Large intestine (tissue), 3 donors: ENCODE data around the gene HMGB2. TPM values are rescaled to one million over a fixed set of nuclear protein-coding genes. Genes with fewer than 3 reads are reported as not detected.

ENCODE experiments used
- DNase-seq, 2 donors: peaks; one replicate each; pipeline versions ENCODE4 v3.0.0 to v3.0.0-alpha.2; 2013
- H3K27ac ChIP-seq: one replicate; pipeline ENCODE4 v1.5.1; 2013; ENCODE audit warnings: low read length
- H3K27me3 ChIP-seq: 2 replicates; pipeline ENCODE4 v1.6.1; 2013; ENCODE audit warnings: low read length; ENCODE audit not compliant: control insufficient read depth, insufficient read depth
- H3K36me3 ChIP-seq: 2 replicates; pipeline ENCODE4 v1.6.1; 2013; ENCODE audit warnings: low read length; ENCODE audit not compliant: control insufficient read depth, insufficient read depth
- H3K4me1 ChIP-seq: one replicate; pipeline ENCODE4 v1.6.1; 2013; ENCODE audit warnings: low read length; ENCODE audit not compliant: control insufficient read depth, insufficient read depth
- H3K4me3 ChIP-seq: one replicate; pipeline ENCODE4 v1.5.1; 2013; ENCODE audit warnings: low read length
- H3K9me3 ChIP-seq: one replicate; pipeline ENCODE4 v1.6.1; 2013; ENCODE audit warnings: mild to moderate bottlenecking, low read depth, low read length, moderate library complexity; ENCODE audit not compliant: control insufficient read depth
- WGBS: methylation state at CpG from one replicate; pipeline ENCODE4 v1.1.5; 2013; ENCODE audit warnings: low lambda C conversion rate; ENCODE audit not compliant: insufficient coverage; 5-methylcytosine and 5-hydroxymethylcytosine counted together
- polyA plus RNA-seq: library from polyadenylated mRNA; unstranded; fragments of 120-200 nt; gene quantifications from one replicate; pipeline ENCODE4 v1.2.1, GENCODE V29; 2013

The HMGB2 gene
- polyA plus RNA-seq, 1 donor, result 172 TPM

DNA sequence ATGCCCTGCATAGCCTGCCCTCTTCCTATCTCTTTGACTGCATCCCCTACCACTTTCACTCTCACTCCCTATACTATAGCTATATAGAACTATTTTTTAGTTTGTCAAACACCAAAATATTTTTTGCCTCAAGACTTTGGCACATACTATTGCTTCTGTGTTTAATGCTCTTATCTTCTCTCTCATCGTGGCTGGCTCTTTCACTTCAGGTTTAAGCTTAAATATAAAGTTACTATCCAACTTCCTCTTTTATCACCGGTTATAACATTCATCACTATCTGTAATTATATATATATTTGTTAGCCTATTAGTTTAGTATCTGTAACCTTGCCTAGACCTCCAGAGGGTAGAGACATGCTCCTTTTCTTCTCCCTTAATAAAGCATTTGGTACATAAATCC, 11.5 kb upstream of the HMGB2 start:
- H3K36me3 ChIP-seq, result no peaks in the 10 kb centered on the region
- 20% methylated on average over 1 of the region's 2 CpGs for WGBS
- no peak overlapping the region for H3K27ac ChIP-seq
- H3K4me1 ChIP-seq, result no peaks in the 10 kb centered on the region
- no peaks in the 10 kb centered on the region for H3K27me3 ChIP-seq
- H3K4me3 ChIP-seq, result no peak overlapping the region
- DNase-seq, result no peak
- H3K9me3 ChIP-seq, result no peaks in the 10 kb centered on the region

DNA sequence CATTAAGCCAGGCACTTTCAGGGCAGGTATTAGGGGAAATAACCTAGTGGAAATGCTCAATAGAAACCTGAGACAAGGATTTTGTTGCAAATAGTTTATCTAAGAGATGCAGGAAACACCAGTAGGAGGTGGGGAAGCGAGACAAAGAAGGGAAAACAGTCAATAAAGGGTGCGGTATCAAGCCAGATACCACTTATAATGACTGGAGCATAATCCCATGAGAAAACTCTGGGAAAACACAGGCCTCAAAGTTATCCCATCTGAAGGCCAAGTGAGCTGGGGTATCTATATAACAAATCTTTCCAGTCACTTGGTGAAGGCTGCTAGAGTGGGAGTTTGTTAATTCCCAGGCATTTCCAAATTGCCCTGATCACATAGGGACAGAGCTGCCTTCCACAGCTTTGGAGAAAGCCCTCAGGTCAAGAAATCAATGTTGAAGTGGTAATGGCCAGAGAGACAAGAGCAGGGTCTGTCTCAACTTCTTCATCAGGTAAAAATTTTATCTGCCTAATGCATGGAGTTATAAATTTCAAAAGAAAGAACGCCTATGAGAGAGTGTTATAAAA, 9.8 kb upstream of the HMGB2 start:
- no peaks in the 10 kb centered on the region for H3K27me3 ChIP-seq
- H3K36me3 ChIP-seq, result no peaks in the 10 kb centered on the region
- no peak overlapping the region for H3K27ac ChIP-seq
- no peak overlapping the region for H3K4me3 ChIP-seq
- H3K4me1 ChIP-seq, result no peaks in the 10 kb centered on the region
- WGBS, result 83% methylated on average over 1 of the region's 3 CpGs
- no peak for DNase-seq
- H3K9me3 ChIP-seq, result no peaks in the 10 kb centered on the region

DNA sequence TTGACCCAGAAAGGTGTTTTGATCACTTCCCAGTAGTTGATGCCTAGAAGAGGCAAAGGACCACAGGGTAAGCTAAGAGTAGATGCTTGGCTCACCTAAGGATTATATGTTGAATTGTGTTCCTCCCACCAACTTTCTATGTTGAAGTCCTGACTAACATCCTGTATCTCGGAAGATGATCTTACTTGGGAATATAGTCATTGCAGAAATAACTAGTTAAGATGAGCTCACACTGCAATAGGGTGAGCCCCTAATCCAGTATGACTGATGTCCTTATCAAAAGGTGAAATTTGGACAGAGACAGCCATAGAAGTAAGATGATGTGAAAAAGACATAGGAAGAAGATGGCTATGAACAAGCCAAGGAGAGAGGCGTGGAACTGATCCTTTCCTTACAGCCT, 3.3 kb upstream of the HMGB2 start:
- no CpG with 5 or more reads among the region's 2 CpGs for WGBS
- DNase-seq, result no peak
- peaks cover 3% of the 10 kb centered on the region for H3K4me1 ChIP-seq
- no peak overlapping the region for H3K4me3 ChIP-seq
- no peaks in the 10 kb centered on the region for H3K9me3 ChIP-seq
- no peaks in the 10 kb centered on the region for H3K27me3 ChIP-seq
- no peak overlapping the region for H3K27ac ChIP-seq
- H3K36me3 ChIP-seq, result no peaks in the 10 kb centered on the region

GRCh38 chr4:173334891-173335752, 964 bp upstream of the HMGB2 start:
- Histone ChIP-seq H3K4me1 (peaks cover 3% of the 10 kb centered on the region), H3K4me3 (peak overlapping the region; percentile 67), H3K27ac (peak overlapping the region; percentile 92), H3K36me3 (no peaks in the 10 kb centered on the region), H3K9me3 (no peaks in the 10 kb centered on the region), H3K27me3 (no peaks in the 10 kb centered on the region)
- 30% methylated on average over 2 of the region's 52 CpGs for WGBS
- peak; percentile 74 to 92 for DNase-seq

- WGBS, result no CpG with 5 or more reads among the region's 53 CpGs
- Histone ChIP-seq H3K27me3 (no peaks in the 10 kb centered on the region), H3K27ac (peak overlapping the region; percentile 100), H3K4me1 (peaks cover 3% of the 10 kb centered on the region), H3K4me3 (peak overlapping the region; percentile 99), H3K36me3 (peaks cover 4% of the 10 kb centered on the region), H3K9me3 (no peaks in the 10 kb centered on the region)
- DNase-seq, result peak in 1 of 2 donors; percentile 26
These were observed 487 bp downstream of the HMGB2 start for GRCh38 chr4:173333658-173334084.

- H3K4me1 ChIP-seq, result peaks cover 3% of the 10 kb centered on the region
- H3K27ac ChIP-seq, result peak overlapping the region; percentile 100
- H3K4me3 ChIP-seq, result peak overlapping the region; percentile 99
- no peaks in the 10 kb centered on the region for H3K27me3 ChIP-seq
- H3K9me3 ChIP-seq, result no peaks in the 10 kb centered on the region
- peaks cover 9% of the 10 kb centered on the region for H3K36me3 ChIP-seq
- peak; percentile 16 to 67 for DNase-seq
- 0% methylated on average over 5 of the region's 21 CpGs for WGBS
These were observed 1.0 kb downstream of the HMGB2 start for GRCh38 chr4:173332963-173333657.

DNA sequence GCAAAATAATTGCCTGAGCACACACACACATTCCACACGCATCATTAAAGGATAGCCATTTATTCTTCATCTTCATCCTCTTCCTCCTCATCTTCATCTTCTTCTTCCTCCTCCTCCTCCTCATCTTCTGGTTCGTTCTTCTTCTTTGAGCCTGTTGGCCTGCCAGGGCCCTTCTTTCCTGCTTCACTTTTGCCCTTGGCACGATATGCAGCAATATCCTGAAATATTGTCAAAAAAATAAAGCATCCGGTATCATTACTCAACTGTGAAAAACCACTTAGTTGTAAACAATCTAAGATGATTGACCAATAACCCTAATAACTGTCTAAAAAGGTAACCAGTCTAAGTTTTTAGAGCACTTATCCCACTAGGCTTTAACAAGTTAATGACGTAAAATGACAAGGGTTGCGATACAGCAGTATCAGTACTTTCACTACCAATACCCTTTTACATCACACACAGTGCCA, 2.1 kb downstream of the HMGB2 start:
- Histone ChIP-seq H3K4me3 (peak overlapping the region; percentile 99), H3K27ac (no peak overlapping the region)

DNA sequence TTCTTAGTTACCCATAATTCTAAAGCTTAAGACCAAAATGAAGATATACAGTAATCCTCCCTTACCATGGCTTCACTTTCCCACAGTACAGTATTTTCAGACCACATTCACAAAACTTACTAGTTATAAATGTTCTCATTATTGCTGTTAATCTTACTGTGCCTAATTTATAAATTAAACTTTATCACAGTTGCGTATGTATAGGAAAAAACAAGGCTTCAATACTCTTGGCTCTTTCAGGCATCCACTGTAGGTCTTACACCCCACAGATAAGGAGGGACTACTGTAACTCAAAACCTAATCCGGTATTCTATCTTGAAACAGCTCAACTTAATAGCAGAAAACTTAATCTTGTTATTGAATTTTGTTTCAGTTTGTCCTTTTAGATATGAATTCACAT, 3.6 kb downstream of the HMGB2 start:
- Histone ChIP-seq H3K27ac (no peak overlapping the region), H3K27me3 (no peaks in the 10 kb centered on the region), H3K9me3 (no peaks in the 10 kb centered on the region), H3K4me3 (no peak overlapping the region), H3K36me3 (peaks cover 13% of the 10 kb centered on the region), H3K4me1 (peaks cover 3% of the 10 kb centered on the region)
- no CpG with 5 or more reads among the region's 2 CpGs for WGBS
- no peak for DNase-seq

More for the DNA sequence above, 2.1 kb downstream of the HMGB2 start:
- Histone ChIP-seq H3K4me1 (peaks cover 3% of the 10 kb centered on the region), H3K36me3 (peaks cover 10% of the 10 kb centered on the region), H3K9me3 (no peaks in the 10 kb centered on the region), H3K27me3 (no peaks in the 10 kb centered on the region)
- WGBS, result 48% methylated on average over 2 of the region's 6 CpGs
- DNase-seq, result peak in 1 of 2 donors; percentile 46

- H3K9me3 ChIP-seq, result no peaks in the 10 kb centered on the region
- no peak overlapping the region for H3K4me3 ChIP-seq
- peaks cover 3% of the 10 kb centered on the region for H3K4me1 ChIP-seq
- H3K27me3 ChIP-seq, result no peaks in the 10 kb centered on the region
- peaks cover 17% of the 10 kb centered on the region for H3K36me3 ChIP-seq
- no peak for DNase-seq
- WGBS, result no CpG with 5 or more reads among the region's 5 CpGs
- H3K27ac ChIP-seq, result no peak overlapping the region
These were observed 5.8 kb downstream of the HMGB2 start for GRCh38 chr4:173328236-173328901.
